Testis (tissue), 2 donors: ENCODE results near the gene CCDC60.

ENCODE experiments used
- POLR2A ChIP-seq: fragments of 450-650 bp; IDR thresholded peaks from one replicate; pipeline ENCODE4 v1.6.1; 2017; ENCODE audit warnings: antibody characterized with exemption, mild to moderate bottlenecking, moderate library complexity
- TF ChIP-seq, protein P1 (sequence below), 3 experiments: fragments of 450-650 bp in 2 of 3; fragments of 200-600 bp in 1 of 3; sonication (generic) in 1 of 3; IDR thresholded peaks; one replicate each; pipeline ENCODE4 v1.5.1; 2016 to 2019; ENCODE audit warnings: antibody characterized with exemption in 3 of 3, mild to moderate bottlenecking in 2 of 3, moderate library complexity in 1 of 3

- TF ChIP-seq POLR2A, result no peak
- TF ChIP-seq, protein P1, sequence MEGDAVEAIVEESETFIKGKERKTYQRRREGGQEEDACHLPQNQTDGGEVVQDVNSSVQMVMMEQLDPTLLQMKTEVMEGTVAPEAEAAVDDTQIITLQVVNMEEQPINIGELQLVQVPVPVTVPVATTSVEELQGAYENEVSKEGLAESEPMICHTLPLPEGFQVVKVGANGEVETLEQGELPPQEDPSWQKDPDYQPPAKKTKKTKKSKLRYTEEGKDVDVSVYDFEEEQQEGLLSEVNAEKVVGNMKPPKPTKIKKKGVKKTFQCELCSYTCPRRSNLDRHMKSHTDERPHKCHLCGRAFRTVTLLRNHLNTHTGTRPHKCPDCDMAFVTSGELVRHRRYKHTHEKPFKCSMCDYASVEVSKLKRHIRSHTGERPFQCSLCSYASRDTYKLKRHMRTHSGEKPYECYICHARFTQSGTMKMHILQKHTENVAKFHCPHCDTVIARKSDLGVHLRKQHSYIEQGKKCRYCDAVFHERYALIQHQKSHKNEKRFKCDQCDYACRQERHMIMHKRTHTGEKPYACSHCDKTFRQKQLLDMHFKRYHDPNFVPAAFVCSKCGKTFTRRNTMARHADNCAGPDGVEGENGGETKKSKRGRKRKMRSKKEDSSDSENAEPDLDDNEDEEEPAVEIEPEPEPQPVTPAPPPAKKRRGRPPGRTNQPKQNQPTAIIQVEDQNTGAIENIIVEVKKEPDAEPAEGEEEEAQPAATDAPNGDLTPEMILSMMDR (IDR thresholded peaks at IDR 0.05), result no peak
Observed at GRCh38 chr12:119406811-119407210, 72.3 kb downstream of the CCDC60 start.
